Measurements from ENCODE around the gene KLHDC9. TPM values are rescaled to one million over a fixed set of nuclear protein-coding genes. Genes with fewer than 3 reads are reported as not detected.

Gene KLHDC9
- total and polyA plus RNA-seq, 2 donors (not counting 1 experiment from before 2014, with no cell fraction given) = 1.6 to 2.7 TPM

- Mint-ChIP-seq H3K27me3 (no peaks in the 10 kb centered on the region), H3K4me3 (no peak overlapping the region), H3K4me1 (peaks cover 33% of the 10 kb centered on the region), H3K27ac (no peak overlapping the region), H3K9me3 (ENCODE audit: insufficient read depth) (no peaks in the 10 kb centered on the region)
- no peak overlapping the region for H3K9ac ChIP-seq (ENCODE audit: low read length)
- WGBS (ENCODE audit: insufficient coverage) = 100% methylated on average over 2 of the region's 3 CpGs
- TF ChIP-seq EZH2 (IDR thresholded peaks at IDR 0.05; ENCODE audit: borderline replicate concordance, insufficient read depth, low read depth, low read length, poor library complexity, severe bottlenecking) (no peak), CTCF (IDR thresholded peaks at IDR 0.05) (no peak)
- ATAC-seq (ENCODE audit: low read depth) = no peak
- no peaks in the 10 kb centered on the region for H3K9me3 ChIP-seq (ENCODE audit: control extremely low read depth in 1 of 3, control insufficient read depth in 2 of 3, insufficient read depth in 1 of 3, low read length in 2 of 3)
- CTCF ChIA-PET = no interaction called here
- H3K36me3 ChIP-seq (replicated peaks in 1 of 2; ENCODE audit: control extremely low read depth in 1 of 2, control insufficient read depth in 1 of 2, extremely low read depth in 1 of 2, insufficient read depth in 2 of 2, low read length in 1 of 2) = peaks cover 15 to 19% of the 10 kb centered on the region in 2 experiments
- H3K27ac ChIP-seq (ENCODE audit: low read length in 2 of 2) = peak overlapping the region in 1 of 2 donors; percentile 25
- no peak overlapping the region for H3K4me3 ChIP-seq (ENCODE audit: control extremely low read depth in 1 of 5, extremely low read depth in 1 of 5, insufficient read depth in 1 of 5, low read depth in 2 of 5, low read length in 4 of 5)
- peaks cover 7 to 9% of the 10 kb centered on the region in 2 donors for H3K4me1 ChIP-seq (ENCODE audit: control insufficient read depth in 2 of 2, insufficient read depth in 2 of 2, low read length in 2 of 2)
- no peak overlapping the region for H2AFZ ChIP-seq (ENCODE audit: insufficient read depth, low read depth, low read length, poor library complexity, severe bottlenecking)
- H4K20me1 ChIP-seq (ENCODE audit: control insufficient read depth, insufficient read depth, low read length, poor library complexity, severe bottlenecking) = peaks cover 35% of the 10 kb centered on the region
- H3K4me2 ChIP-seq (replicated peaks; ENCODE audit: low read depth, low read length, poor library complexity, severe bottlenecking) = no peak overlapping the region
- peaks cover 95% of the 10 kb centered on the region for H3K79me2 ChIP-seq (ENCODE audit: control insufficient read depth, insufficient read depth, low read length)
- intact Hi-C loops (cut with micrococcal nuclease) = no loop called here
- H3K27me3 ChIP-seq (replicated peaks in 1 of 4; ENCODE audit: control extremely low read depth in 1 of 4, control insufficient read depth in 3 of 4, insufficient read depth in 4 of 4, low read length in 3 of 4) = no peaks in the 10 kb centered on the region
- DNase-seq = no peak
- POLR2A ChIA-PET = no interaction called here
Observed at GRCh38 chr1:161111117-161111516, 13.0 kb downstream of the KLHDC9 start.

DNA sequence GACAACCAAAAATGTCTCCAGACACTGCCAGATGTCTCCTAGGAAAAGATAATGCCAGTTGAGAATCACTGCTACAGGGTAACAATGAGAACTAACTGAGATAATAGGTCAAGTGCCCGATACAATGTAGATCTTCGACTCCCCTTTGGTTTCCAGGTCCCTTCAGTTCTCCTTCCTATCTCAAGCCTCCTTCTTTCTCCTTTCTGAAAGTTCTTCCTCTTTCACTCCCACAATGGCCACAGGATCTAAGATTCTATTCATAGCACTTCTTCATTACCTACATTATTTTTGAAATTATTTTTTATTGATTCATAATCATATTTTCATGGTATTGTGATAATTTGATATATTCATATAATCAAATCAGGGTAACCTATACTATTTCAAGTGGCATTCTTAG lies 13.4 kb downstream of the KLHDC9 start:
- no peak overlapping the region for H3K27ac Mint-ChIP-seq
- TF ChIP-seq CTCF (IDR thresholded peaks at IDR 0.05) = no peak
- no peak for TF ChIP-seq EZH2 (IDR thresholded peaks at IDR 0.05; ENCODE audit: borderline replicate concordance, insufficient read depth, low read depth, low read length, poor library complexity, severe bottlenecking)
- no peaks in the 10 kb centered on the region for H3K27me3 Mint-ChIP-seq
- ChIA-PET POLR2A (no interaction called here), CTCF (interaction anchor here (1.1 kb wide), 1 partner anchor 22 kb away, joined by 3 read pairs; the partner anchor contains the start of gene NECTIN4)
- Histone ChIP-seq H2AFZ (ENCODE audit: insufficient read depth, low read depth, low read length, poor library complexity, severe bottlenecking) (no peak overlapping the region), H3K4me2 (replicated peaks; ENCODE audit: low read depth, low read length, poor library complexity, severe bottlenecking) (no peak overlapping the region), H3K27ac (ENCODE audit: low read length in 2 of 2) (peak overlapping the region in 1 of 2 donors; percentile 25), H3K27me3 (replicated peaks in 1 of 4; ENCODE audit: control extremely low read depth in 1 of 4, control insufficient read depth in 3 of 4, insufficient read depth in 4 of 4, low read length in 3 of 4) (no peaks in the 10 kb centered on the region), H3K9me3 (ENCODE audit: control extremely low read depth in 1 of 3, control insufficient read depth in 2 of 3, insufficient read depth in 1 of 3, low read length in 2 of 3) (no peaks in the 10 kb centered on the region), H3K9ac (ENCODE audit: low read length) (no peak overlapping the region), H4K20me1 (ENCODE audit: control insufficient read depth, insufficient read depth, low read length, poor library complexity, severe bottlenecking) (peaks cover 31% of the 10 kb centered on the region), H3K4me3 (ENCODE audit: control extremely low read depth in 1 of 5, extremely low read depth in 1 of 5, insufficient read depth in 1 of 5, low read depth in 2 of 5, low read length in 4 of 5) (no peak overlapping the region), H3K4me1 (ENCODE audit: control insufficient read depth in 2 of 2, insufficient read depth in 2 of 2, low read length in 2 of 2) (peaks cover 11 to 13% of the 10 kb centered on the region in 2 donors), H3K79me2 (ENCODE audit: control insufficient read depth, insufficient read depth, low read length) (peaks cover 95% of the 10 kb centered on the region), H3K36me3 (replicated peaks in 1 of 2; ENCODE audit: control extremely low read depth in 1 of 2, control insufficient read depth in 1 of 2, extremely low read depth in 1 of 2, insufficient read depth in 2 of 2, low read length in 1 of 2) (peaks cover 11 to 17% of the 10 kb centered on the region in 2 experiments)
- DNase-seq (no peak), ATAC-seq (ENCODE audit: low read depth) (no peak)
- H3K4me1 Mint-ChIP-seq = peaks cover 36% of the 10 kb centered on the region
- intact Hi-C loops (cut with micrococcal nuclease) = no loop called here
- H3K9me3 Mint-ChIP-seq (ENCODE audit: insufficient read depth) = no peaks in the 10 kb centered on the region
- H3K4me3 Mint-ChIP-seq = no peak overlapping the region
- WGBS (ENCODE audit: insufficient coverage) = no CpG with 5 or more reads among the region's 2 CpGs
